Esophagus muscularis mucosa (tissue), 3 donors: ENCODE measurements around the gene BMPR1A.

Source experiments
- CTCF ChIP-seq, 3 experiments: fragments of 200-600 bp in 2 of 3; fragments of 450-650 bp in 1 of 3; sonication (generic) in 2 of 3; IDR thresholded peaks; one replicate each; pipeline ENCODE4 v1.5.1; 2017 to 2019; ENCODE audit warnings: antibody characterized with exemption in 3 of 3, mild to moderate bottlenecking in 2 of 3, moderate library complexity in 1 of 3
- POLR2A ChIP-seq: fragments of 450-650 bp; IDR thresholded peaks from one replicate; pipeline ENCODE4 v1.6.1; 2017; ENCODE audit warnings: antibody characterized with exemption, moderate library complexity, mild to moderate bottlenecking, low read depth
- POLR2AphosphoS5 ChIP-seq, 2 donors: sonication (generic); formaldehyde crosslinking; IDR thresholded peaks; one replicate each; pipeline ENCODE4 v1.6.1; 2017; ENCODE audit warnings: antibody characterized with exemption in 2 of 2

- TF ChIP-seq CTCF (IDR thresholded peaks at IDR 0.05) (no peak), POLR2A (no peak), POLR2AphosphoS5 (IDR thresholded peaks at IDR 0.05) (no peak)
Observed at GRCh38 chr10:86837663-86838062, 81.2 kb downstream of the BMPR1A start.
